SK-N-MC (cell line): ENCODE data around the gene GRM8.

Experiments
- DNase-seq: peaks from one replicate; pipeline ENCODE4 v3.0.0-alpha.2; 2011; ENCODE audit warnings: low read depth, low spot score
- H3K27ac ChIP-seq: fragments of 200-600 bp; sonication (generic); 2 replicates; pipeline ENCODE4 v1.5.1; 2016; ENCODE audit warnings: mixed run types
- H3K36me3 ChIP-seq: fragments of 200-600 bp; sonication (generic); 2 replicates; pipeline ENCODE4 v1.6.1; 2017; ENCODE audit warnings: antibody characterized with exemption, low read length, mixed read lengths; ENCODE audit not compliant: insufficient read depth
- H3K4me3 ChIP-seq: fragments of 200-600 bp; sonication (generic); 2 replicates; pipeline ENCODE4 v1.5.1; 2016
- H3K9ac ChIP-seq: fragments of 200-600 bp; sonication (generic); 2 replicates; pipeline ENCODE4 v1.8.0; 2017; ENCODE audit warnings: mixed run types, mixed read lengths; ENCODE audit not compliant: insufficient read length
- H3K9me3 ChIP-seq: fragments of 200-600 bp; sonication (generic); 2 replicates; pipeline ENCODE4 v1.6.1; 2017; ENCODE audit warnings: low read depth, mild to moderate bottlenecking, antibody characterized with exemption, low read length, moderate library complexity, mixed read lengths
- EZH2 ChIP-seq: fragments of 200-600 bp; sonication (generic); IDR thresholded peaks from one replicate; pipeline ENCODE4 v1.6.1; 2017; ENCODE audit warnings: antibody characterized with exemption
- FOXP2 ChIP-seq: optimal IDR thresholded peaks from 2 replicates; pipeline ENCODE3; 2011; ENCODE audit warnings: mild to moderate bottlenecking, moderate library complexity; ENCODE audit not compliant: insufficient read depth; ENCODE audit errors: extremely low read length, control extremely low read depth
- POLR2AphosphoS5 ChIP-seq: IDR thresholded peaks from 2 replicates; pipeline ENCODE4 v1.6.1; 2012; ENCODE audit warnings: mild to moderate bottlenecking, low read depth, low read length, borderline replicate concordance

The GRM8 gene

DNA sequence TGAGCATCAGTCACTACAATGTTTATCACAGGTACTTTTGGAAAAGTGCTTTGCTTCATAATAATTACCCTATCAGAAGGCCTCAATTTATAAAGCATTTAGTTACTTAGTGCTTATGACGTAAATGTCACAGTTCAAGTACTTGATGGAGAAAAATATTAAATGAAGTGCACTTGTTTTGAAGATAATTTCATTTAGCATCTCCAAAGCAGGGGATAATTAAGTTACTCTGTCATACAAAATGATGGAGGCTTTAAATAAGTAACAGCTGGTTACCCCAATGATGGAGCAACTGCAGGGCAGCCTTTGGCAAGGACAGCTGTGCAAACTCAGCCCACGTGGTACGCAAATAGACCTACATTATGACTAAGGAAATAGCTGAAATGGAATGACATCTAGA is 768.8 kb downstream of the GRM8 start:
- Histone ChIP-seq H3K36me3 (no peaks in the 10 kb centered on the region), H3K4me3 (no peak overlapping the region), H3K9me3 (no peaks in the 10 kb centered on the region), H3K9ac (no peak overlapping the region), H3K27ac (no peak overlapping the region)
- no peak for DNase-seq
- TF ChIP-seq POLR2AphosphoS5 = no peak
- TF ChIP-seq FOXP2 = no peak
- no peak for TF ChIP-seq EZH2

DNA sequence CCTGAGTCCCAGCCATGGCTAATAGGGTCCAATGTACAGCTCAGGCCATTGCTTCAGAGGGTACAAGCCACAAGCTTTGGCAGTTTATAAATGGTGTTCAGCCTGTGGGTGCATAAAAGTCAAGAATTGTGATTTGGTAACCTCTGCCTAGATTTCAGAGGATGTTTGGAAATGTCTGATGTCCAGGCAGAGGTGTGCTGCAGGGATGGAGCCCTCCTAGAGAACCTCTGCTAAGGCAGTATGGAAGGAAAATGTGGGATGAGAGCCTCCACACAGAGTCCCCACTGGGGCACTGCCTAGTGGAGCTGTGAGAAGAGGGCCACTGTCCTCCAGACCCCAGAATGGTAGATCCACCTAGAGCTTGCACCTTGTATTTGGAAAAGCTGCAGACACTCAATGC is 779.9 kb downstream of the GRM8 start:
- DNase-seq = no peak
- Histone ChIP-seq H3K9me3 (no peaks in the 10 kb centered on the region), H3K36me3 (no peaks in the 10 kb centered on the region), H3K4me3 (no peak overlapping the region), H3K9ac (no peak overlapping the region), H3K27ac (no peak overlapping the region)
- TF ChIP-seq POLR2AphosphoS5 (no peak), FOXP2 (no peak), EZH2 (no peak)

- Histone ChIP-seq H3K27ac (no peak overlapping the region), H3K9ac (no peak overlapping the region), H3K9me3 (no peaks in the 10 kb centered on the region), H3K4me3 (no peak overlapping the region), H3K36me3 (no peaks in the 10 kb centered on the region)
- DNase-seq = no peak
- TF ChIP-seq FOXP2 = no peak
- TF ChIP-seq POLR2AphosphoS5 = no peak
- TF ChIP-seq EZH2 = no peak
These were observed 790.3 kb downstream of the GRM8 start for GRCh38 chr7:126462405-126462804.

DNA sequence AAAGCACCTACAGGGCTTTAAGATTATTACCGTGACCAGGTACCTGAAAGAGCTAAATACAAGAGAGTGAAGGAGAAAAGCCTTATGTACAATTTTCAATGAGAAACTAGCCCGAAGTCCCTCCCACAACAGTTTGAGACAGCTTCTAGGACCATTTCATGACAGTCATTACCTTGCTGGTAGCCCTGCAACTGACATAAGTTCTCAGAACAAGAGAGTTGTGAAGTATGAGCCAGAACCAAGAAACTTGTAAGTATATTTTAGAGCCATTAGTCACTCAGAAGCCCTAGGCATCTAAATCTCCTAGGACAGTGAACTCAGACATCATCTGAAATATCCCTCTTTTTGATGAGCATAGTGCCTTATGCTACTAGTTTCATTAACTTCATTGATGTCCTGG is 792.1 kb downstream of the GRM8 start:
- no peaks in the 10 kb centered on the region for H3K9me3 ChIP-seq
- TF ChIP-seq FOXP2 (no peak), EZH2 (no peak), POLR2AphosphoS5 (no peak)

GRCh38 chr7:126453104-126453503 is 799.6 kb downstream of the GRM8 start:
- Histone ChIP-seq H3K36me3 (no peaks in the 10 kb centered on the region), H3K9ac (no peak overlapping the region), H3K4me3 (no peak overlapping the region), H3K27ac (no peak overlapping the region), H3K9me3 (no peaks in the 10 kb centered on the region)
- TF ChIP-seq FOXP2 (no peak), POLR2AphosphoS5 (no peak), EZH2 (no peak)
- no peak for DNase-seq

More for the DNA sequence above, 792.1 kb downstream of the GRM8 start:
- no peak for DNase-seq
- H3K4me3 ChIP-seq = no peak overlapping the region
- no peak overlapping the region for H3K9ac ChIP-seq
- no peak overlapping the region for H3K27ac ChIP-seq
- H3K36me3 ChIP-seq = no peaks in the 10 kb centered on the region

DNA sequence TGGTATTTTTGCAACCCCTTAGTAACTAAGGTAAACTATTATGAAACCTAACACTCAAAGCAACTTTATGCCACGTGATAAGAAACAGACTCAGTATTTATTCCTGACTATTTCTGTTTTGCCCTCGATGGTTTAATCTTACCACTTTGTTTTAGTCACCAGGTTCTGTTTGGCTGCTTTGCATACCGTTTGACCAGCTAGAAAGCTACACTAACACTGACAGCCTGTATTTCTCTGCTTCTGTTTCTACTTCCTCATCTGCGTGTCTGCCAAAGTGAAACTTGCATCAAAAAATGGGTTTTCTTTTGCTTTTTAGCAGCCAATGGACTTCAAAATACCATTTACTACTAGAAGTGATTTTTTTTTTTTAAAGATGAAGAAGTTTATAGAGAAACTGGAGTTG is 802.5 kb downstream of the GRM8 start:
- Histone ChIP-seq H3K36me3 (no peaks in the 10 kb centered on the region), H3K27ac (no peak overlapping the region), H3K9me3 (no peaks in the 10 kb centered on the region), H3K4me3 (no peak overlapping the region), H3K9ac (no peak overlapping the region)
- no peak for TF ChIP-seq EZH2
- no peak for TF ChIP-seq FOXP2
- no peak for TF ChIP-seq POLR2AphosphoS5
- DNase-seq = no peak

DNA sequence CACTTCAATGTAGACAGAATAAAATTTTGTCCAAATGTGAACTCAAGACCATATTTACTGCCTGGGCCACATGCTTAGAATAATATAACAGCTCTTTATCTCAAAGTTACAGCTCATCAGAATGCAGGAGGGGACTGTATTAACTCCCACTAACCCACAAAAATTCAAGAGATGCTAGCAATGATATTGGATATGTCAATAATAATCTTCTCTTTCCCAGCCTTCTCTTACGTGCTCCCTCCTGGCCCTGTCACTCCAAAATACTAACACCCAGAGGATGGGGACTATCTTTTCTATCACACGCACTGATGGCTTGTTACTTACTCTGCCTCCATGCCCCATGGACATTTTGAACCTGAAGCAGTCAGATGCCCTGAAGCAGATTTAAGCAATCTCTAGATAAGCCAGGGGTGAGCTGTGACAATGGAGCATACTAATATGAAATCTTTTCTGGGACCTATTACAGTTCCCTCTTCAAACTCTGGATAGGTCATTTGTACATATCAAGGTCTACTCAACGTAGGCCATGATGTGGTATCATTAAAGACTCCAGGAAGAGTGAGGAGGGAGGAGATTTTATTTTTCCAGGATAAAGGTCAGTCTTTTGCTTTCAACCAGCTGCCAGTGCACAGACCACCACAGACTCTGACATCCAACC is 803.0 kb downstream of the GRM8 start:
- no peak overlapping the region for H3K4me3 ChIP-seq
- no peaks in the 10 kb centered on the region for H3K9me3 ChIP-seq
- TF ChIP-seq POLR2AphosphoS5 (no peak), FOXP2 (no peak)
- no peaks in the 10 kb centered on the region for H3K36me3 ChIP-seq
- H3K9ac ChIP-seq = no peak overlapping the region
- DNase-seq = no peak
- H3K27ac ChIP-seq = no peak overlapping the region

DNA sequence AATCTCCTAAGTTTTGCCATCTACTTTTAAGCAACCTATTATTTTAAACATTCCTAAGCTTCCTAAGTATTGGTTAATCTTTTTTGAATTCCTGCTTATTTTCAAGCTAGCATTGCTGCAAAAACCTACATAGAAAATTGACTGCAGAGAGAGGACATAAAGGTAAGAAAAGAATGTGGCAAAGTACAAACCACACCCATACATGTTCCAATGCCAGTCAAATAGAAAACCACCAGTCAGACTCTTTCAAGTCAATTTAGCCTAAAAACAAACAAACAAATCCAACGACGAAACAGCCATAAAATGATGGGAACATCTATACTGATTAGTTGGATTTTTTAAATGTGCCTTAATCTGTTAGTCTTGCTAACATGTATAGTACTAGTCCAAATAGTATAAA is 804.8 kb downstream of the GRM8 start:
- Histone ChIP-seq H3K27ac (no peak overlapping the region), H3K9ac (no peak overlapping the region), H3K4me3 (no peak overlapping the region), H3K9me3 (no peaks in the 10 kb centered on the region), H3K36me3 (no peaks in the 10 kb centered on the region)
- TF ChIP-seq POLR2AphosphoS5 (no peak), FOXP2 (no peak), EZH2 (no peak)
- no peak for DNase-seq

DNA sequence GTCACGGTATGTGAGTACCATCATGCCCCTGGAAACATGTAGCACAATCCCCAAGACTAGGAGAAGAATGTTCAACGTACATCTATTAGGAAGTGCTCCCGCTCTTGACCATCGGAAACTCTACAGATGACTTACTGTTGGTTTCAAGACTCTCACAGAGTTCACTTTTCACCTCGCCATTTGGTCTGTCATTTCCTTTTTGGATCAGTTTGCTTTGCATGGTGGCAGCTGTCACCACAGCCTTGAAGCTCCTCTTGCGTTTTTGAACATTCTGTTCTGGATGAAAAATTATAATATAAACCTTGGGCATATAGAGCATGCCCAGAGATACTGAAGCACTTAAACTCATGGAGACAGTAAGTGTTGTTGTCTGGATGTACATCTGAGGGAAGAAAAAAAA is 806.8 kb downstream of the GRM8 start:
- no peak overlapping the region for H3K9ac ChIP-seq
- no peaks in the 10 kb centered on the region for H3K36me3 ChIP-seq
- no peak overlapping the region for H3K4me3 ChIP-seq
- no peaks in the 10 kb centered on the region for H3K9me3 ChIP-seq
- no peak for TF ChIP-seq FOXP2
- no peak for TF ChIP-seq EZH2
- TF ChIP-seq POLR2AphosphoS5 = no peak
- H3K27ac ChIP-seq = no peak overlapping the region
- no peak for DNase-seq
